GM10266 (cell line): Measurements from ENCODE around the gene NTF3.
"Not testable (repeated sequence)": the region's sequence is repeated elsewhere in the genome, so short reads cannot be mapped to it uniquely, and the experiment has no call there.

ENCODE experiments used
- DNase-seq: peaks from one replicate; pipeline ENCODE4 v3.0.0; 2012; ENCODE audit errors: extremely low spot score
- TF ChIP-seq, protein P1 (sequence below): IDR thresholded peaks from 2 replicates; pipeline ENCODE4 v1.5.1; 2012; ENCODE audit warnings: mild to moderate bottlenecking, low read depth; ENCODE audit not compliant: control insufficient read depth, insufficient read depth; ENCODE audit errors: missing control alignments

NTF3 gene

DNA sequence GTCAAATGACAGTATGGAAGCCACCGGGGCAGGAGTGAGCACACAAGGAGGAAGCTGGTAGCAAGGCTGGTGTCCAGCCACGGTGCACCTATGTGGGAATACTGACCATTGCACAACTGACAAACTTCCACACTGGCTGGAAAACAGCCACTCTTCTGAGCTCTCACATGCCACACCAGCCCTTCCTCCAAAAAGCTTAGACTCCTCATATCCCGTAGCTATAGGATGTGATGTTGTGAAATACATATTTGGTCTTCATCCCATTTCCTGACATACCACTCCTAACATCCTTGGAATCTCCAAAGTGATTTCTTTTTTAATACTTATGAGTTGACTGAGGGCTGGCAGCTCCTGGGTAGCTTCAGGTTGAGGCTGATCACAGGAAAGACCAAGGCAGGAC lies 103.6 kb downstream of the NTF3 start:
- no peak for DNase-seq
- TF ChIP-seq, protein P1, sequence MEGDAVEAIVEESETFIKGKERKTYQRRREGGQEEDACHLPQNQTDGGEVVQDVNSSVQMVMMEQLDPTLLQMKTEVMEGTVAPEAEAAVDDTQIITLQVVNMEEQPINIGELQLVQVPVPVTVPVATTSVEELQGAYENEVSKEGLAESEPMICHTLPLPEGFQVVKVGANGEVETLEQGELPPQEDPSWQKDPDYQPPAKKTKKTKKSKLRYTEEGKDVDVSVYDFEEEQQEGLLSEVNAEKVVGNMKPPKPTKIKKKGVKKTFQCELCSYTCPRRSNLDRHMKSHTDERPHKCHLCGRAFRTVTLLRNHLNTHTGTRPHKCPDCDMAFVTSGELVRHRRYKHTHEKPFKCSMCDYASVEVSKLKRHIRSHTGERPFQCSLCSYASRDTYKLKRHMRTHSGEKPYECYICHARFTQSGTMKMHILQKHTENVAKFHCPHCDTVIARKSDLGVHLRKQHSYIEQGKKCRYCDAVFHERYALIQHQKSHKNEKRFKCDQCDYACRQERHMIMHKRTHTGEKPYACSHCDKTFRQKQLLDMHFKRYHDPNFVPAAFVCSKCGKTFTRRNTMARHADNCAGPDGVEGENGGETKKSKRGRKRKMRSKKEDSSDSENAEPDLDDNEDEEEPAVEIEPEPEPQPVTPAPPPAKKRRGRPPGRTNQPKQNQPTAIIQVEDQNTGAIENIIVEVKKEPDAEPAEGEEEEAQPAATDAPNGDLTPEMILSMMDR = no peak

DNA sequence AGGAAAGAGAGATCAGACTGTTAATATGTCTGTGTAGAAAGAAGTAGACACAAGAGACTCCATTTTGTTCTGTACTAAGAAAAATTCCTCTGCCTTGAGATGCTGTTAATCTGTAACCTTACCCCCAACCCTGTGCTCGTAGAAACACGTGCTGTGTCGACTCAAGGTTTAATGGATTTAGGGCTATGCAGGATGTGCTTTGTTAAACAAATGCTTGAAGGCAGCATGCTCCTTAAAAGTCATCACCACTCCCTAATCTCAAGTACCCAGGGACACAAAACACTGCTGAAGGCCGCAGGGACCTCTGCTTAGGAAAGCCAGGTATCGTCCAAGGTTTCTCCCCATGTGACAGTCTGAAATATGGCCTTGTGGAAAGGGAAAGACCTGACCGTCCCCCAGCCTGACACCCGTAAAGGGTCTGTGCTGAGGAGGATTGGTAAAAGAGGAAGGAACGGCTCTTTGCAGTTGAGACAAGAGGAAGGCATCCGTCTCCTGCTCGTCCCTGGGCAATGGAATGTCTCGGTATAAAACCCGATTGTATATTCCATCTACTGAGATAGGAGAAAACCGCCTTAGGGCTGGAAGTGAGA lies 105.2 kb downstream of the NTF3 start:
- DNase-seq = not testable (repeated sequence)

DNA sequence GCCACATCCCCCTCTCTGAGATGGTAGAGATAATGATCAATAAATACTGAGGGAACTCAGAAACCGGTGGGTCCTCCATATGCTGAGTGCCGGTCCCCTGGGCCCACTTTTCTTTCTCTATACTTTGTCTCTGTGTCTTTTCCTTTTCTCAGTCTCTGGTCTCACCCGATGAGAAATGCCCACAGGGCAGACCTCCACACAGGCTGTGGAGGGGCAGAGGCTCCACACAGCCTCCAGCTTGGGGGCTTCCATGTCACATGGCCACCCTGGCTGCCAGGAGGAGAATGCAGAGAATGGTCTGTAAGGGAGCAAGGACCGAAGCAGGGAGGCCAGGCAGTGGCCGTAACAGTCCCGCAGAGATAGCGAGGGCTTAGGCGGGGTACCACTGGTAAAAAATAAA lies 105.9 kb downstream of the NTF3 start:
- no peak for DNase-seq
- TF ChIP-seq, protein P1 = no peak
